DND-41 (cell line): ENCODE data around the gene IFITM2.

Source experiments
- ATAC-seq: fragments of 200-7000 bp; cut with Tn5 transposase; 3 replicates; pipeline ENCODE4 v1.9.1; 2021; ENCODE audit warnings: low read depth; ENCODE audit not compliant: insufficient read depth
- DNase-seq: peaks from one replicate; pipeline ENCODE4 v3.0.0-alpha.2; 2020
- H2AFZ ChIP-seq: 2 replicates; pipeline ENCODE4 v1.6.0; 2012; ENCODE audit warnings: low read depth, low read length
- H3K27ac ChIP-seq: 2 replicates; pipeline ENCODE4 v1.5.1; 2012; ENCODE audit warnings: low read length, inconsistent platforms
- H3K27me3 ChIP-seq: fragments of 200-600 bp; sonication (generic); 2 replicates; pipeline ENCODE4 v1.6.0; 2012; ENCODE audit warnings: low read length, mild to moderate bottlenecking, inconsistent platforms; ENCODE audit not compliant: insufficient read depth, poor library complexity
- H3K36me3 ChIP-seq: 2 replicates; pipeline ENCODE4 v1.5.1; 2012; ENCODE audit warnings: low read length, inconsistent platforms; ENCODE audit not compliant: insufficient read depth
- H3K4me1 ChIP-seq: 2 replicates; pipeline ENCODE4 v1.5.1; 2012; ENCODE audit warnings: mild to moderate bottlenecking, low read length; ENCODE audit not compliant: insufficient read depth
- H3K4me2 ChIP-seq: 2 replicates; pipeline ENCODE4 v1.6.0; 2012; ENCODE audit warnings: mild to moderate bottlenecking, moderate library complexity, low read length, inconsistent platforms; ENCODE audit not compliant: insufficient read depth
- H3K4me3 ChIP-seq, 2 experiments: fragments of 200-600 bp in 1 of 2; shearing (Covaris generic) in 1 of 2; 2 replicates each; pipeline ENCODE4 v1.5.1; 2012 to 2016; ENCODE audit warnings: inconsistent platforms in 2 of 2, low read length in 2 of 2, mild to moderate bottlenecking in 2 of 2, low read depth in 1 of 2, moderate library complexity in 1 of 2
- H3K79me2 ChIP-seq: 2 replicates; pipeline ENCODE4 v1.6.0; 2012; ENCODE audit warnings: low read length, inconsistent platforms; ENCODE audit not compliant: insufficient read depth
- H3K9ac ChIP-seq: 2 replicates; pipeline ENCODE4 v1.6.0; 2012; ENCODE audit warnings: low read depth, mild to moderate bottlenecking, inconsistent platforms, low read length, moderate library complexity
- H3K9me3 ChIP-seq: 2 replicates; pipeline ENCODE4 v1.5.1; 2012; ENCODE audit warnings: low read length, moderate library complexity, mild to moderate bottlenecking, inconsistent platforms; ENCODE audit not compliant: insufficient read depth, severe bottlenecking
- H4K20me1 ChIP-seq: 2 replicates; pipeline ENCODE4 v1.6.0; 2012; ENCODE audit warnings: low read length; ENCODE audit not compliant: insufficient read depth
- EZH2 ChIP-seq: IDR thresholded peaks from 3 replicates; pipeline ENCODE4 v1.6.1; 2012; ENCODE audit warnings: borderline replicate concordance, low read depth, mild to moderate bottlenecking, moderate library complexity, low read length, inconsistent platforms; ENCODE audit not compliant: severe bottlenecking
- TF ChIP-seq, protein P1 (sequence below): IDR thresholded peaks from 2 replicates; pipeline ENCODE4 v1.5.1; 2012; ENCODE audit warnings: borderline replicate concordance, low read length, moderate library complexity, mild to moderate bottlenecking; ENCODE audit not compliant: poor library complexity, severe bottlenecking; ENCODE audit errors: extremely low read depth

The IFITM2 gene

DNA sequence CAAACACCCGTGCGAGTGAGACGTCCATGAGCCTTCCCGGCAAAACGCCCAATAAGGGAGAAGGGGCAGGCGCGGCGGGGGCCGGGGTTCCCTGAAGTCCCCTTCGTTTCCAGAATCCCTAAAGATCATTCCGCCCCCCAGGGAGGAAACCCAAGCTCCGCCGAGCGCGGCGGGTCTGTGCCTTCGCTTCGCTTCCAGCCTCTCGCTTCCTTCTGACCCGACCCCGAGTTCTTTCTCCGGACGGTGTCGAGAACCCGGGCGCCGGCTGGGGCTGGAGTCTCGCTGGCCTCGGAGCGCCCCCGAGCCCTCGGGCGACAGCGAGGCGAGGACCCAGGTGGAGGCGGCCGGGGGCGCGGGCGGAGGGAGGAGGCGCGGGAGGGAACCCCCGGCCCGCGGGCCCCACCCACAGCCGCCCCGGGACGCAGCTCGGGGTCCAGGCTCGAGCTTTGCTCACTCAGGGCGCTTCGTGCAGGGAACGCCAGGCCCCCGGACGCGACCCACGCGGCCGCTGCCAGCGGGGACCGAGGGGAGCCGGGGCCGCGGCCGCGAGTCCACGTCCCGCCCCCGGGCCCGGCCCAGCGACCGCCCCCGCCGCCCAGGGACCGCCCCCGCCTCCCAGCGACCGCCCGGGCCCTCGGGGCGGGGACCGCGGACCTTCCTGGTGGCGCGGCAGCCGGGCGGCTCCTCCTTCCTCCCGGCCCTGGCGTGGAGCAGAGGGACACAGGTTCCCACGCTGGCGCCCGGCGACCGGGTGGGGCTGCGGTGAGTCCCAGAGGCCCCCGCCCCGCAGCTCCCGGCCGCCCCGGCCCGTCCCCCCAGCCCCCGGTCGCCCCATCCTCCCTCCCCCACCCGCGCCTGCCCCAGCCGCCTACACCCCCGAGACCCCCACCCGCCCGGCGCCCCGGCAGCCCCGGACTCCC is 18.9 kb upstream of the IFITM2 start, which contains the start of gene PGGHG:
TSS of gene PGGHG (plus strand) at position 649 of the 920 bp plus-strand sequence. CDS start 691 bp downstream, outside the sequence.
- Histone ChIP-seq H3K27ac (peak within 1 kb of the TSS; percentile 70), H3K9ac (peak within 1 kb of the TSS; percentile 76), H3K79me2 (peaks cover 5% of the 10 kb centered on the region; the same call in 1 of the 2 replicates), H3K4me2 (peak within 1 kb of the TSS; percentile 86), H3K27me3 (peaks cover 9% of the 10 kb centered on the region), H3K4me3 (peak within 1 kb of the TSS; percentile 61 to 73; a peak in 3 of 4 replicates), H2AFZ (peak within 1 kb of the TSS; percentile 78), H3K36me3 (peaks cover 23% of the 10 kb centered on the region), H4K20me1 (peaks cover 7% of the 10 kb centered on the region; the same call in 1 of the 2 replicates), H3K9me3 (no peaks in the 10 kb centered on the region), H3K4me1 (peaks cover 44% of the 10 kb centered on the region)
- TF ChIP-seq, protein P1, sequence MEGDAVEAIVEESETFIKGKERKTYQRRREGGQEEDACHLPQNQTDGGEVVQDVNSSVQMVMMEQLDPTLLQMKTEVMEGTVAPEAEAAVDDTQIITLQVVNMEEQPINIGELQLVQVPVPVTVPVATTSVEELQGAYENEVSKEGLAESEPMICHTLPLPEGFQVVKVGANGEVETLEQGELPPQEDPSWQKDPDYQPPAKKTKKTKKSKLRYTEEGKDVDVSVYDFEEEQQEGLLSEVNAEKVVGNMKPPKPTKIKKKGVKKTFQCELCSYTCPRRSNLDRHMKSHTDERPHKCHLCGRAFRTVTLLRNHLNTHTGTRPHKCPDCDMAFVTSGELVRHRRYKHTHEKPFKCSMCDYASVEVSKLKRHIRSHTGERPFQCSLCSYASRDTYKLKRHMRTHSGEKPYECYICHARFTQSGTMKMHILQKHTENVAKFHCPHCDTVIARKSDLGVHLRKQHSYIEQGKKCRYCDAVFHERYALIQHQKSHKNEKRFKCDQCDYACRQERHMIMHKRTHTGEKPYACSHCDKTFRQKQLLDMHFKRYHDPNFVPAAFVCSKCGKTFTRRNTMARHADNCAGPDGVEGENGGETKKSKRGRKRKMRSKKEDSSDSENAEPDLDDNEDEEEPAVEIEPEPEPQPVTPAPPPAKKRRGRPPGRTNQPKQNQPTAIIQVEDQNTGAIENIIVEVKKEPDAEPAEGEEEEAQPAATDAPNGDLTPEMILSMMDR = no peak
- no peak for TF ChIP-seq EZH2
- ATAC-seq (peak; percentile 57), DNase-seq (peak; percentile 64)

DNA sequence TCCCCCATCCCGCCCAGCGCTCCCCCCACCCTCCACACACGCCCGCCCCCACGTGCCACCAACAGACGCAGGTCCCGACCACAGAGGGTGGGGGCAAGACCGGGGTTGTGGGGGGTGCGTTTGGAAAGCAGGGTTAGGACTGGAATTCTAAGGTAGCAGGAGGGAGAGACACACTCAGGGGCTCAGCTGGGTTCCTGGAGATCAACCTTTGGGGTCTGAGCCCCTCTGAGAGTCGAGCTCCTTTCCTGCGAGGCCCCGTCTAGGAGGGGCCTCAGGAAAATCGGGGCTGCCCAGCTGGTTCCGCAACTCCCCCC is 18.3 kb upstream of the IFITM2 start:
- DNase-seq = peak; percentile 63
- Histone ChIP-seq H3K9ac (peak overlapping the region; percentile 54), H3K36me3 (peaks cover 30% of the 10 kb centered on the region), H3K4me1 (peaks cover 44% of the 10 kb centered on the region), H2AFZ (peak overlapping the region; percentile 10; the same call in 1 of the 2 replicates), H3K79me2 (peaks cover 5% of the 10 kb centered on the region; the same call in 1 of the 2 replicates), H3K4me2 (peak overlapping the region; percentile 61), H4K20me1 (peaks cover 7% of the 10 kb centered on the region; the same call in 1 of the 2 replicates), H3K4me3 (peak overlapping the region in 1 of 2 experiments; percentile 48; a peak in 2 of 4 replicates), H3K27me3 (peaks cover 9% of the 10 kb centered on the region), H3K27ac (peak overlapping the region; percentile 70), H3K9me3 (no peaks in the 10 kb centered on the region)
- ATAC-seq = peak; percentile 25
- TF ChIP-seq, protein P1 = no peak
- no peak for TF ChIP-seq EZH2

DNA sequence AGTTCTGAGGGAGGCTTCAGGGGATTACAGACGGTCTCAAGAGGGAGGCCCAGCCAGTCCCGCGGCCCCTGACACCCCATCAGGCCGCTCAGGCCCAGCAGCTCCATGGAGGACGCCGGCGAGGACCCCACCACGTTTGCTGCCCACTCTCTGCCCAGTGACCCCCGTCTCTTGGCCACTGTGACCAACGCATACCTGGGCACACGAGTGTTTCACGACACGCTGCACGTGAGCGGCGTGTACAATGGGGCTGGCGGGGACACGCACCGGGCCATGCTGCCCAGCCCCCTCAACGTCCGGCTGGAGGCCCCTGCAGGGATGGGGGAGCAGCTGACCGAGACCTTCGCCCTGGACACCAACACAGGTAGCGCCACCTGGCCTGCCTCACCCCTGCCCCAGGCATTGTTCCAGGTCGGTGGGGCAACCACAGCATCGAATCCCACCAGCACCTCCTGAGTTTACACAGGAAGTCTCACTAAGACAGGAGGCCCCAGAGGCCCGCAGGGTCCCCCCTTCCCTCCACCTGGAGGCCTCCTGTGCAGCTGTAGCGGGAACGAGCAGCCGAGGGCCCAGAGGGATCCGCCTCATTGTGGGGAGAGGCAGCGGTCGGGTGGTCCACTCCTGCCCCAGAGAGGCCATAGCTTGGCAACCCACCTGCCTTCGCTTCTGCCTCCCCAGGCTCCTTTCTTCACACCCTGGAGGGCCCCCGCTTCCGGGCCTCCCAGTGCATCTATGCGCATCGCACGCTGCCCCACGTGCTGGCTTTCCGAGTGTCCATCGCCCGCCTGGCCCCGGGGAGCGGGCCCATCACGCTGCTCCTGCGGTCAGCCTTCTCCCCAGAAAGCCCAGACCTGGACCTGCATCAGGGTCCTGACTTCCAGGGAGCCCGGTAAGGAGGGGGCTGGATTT is 17.6 kb upstream of the IFITM2 start:
- H3K79me2 ChIP-seq = peaks cover 5% of the 10 kb centered on the region; the same call in 1 of the 2 replicates
- H3K27ac ChIP-seq = peak overlapping the region; percentile 70
- H3K36me3 ChIP-seq = peaks cover 32% of the 10 kb centered on the region
- TF ChIP-seq, protein P1 = no peak
- no peak for TF ChIP-seq EZH2
- H3K9me3 ChIP-seq = no peaks in the 10 kb centered on the region
- H3K27me3 ChIP-seq = peaks cover 9% of the 10 kb centered on the region
- ATAC-seq (peak; percentile 64), DNase-seq (peak; percentile 69)
- peak overlapping the region; percentile 10; the same call in 1 of the 2 replicates for H2AFZ ChIP-seq
- peak overlapping the region; percentile 54 for H3K9ac ChIP-seq
- H4K20me1 ChIP-seq = peaks cover 7% of the 10 kb centered on the region; the same call in 1 of the 2 replicates
- H3K4me2 ChIP-seq = peak overlapping the region; percentile 61
- H3K4me1 ChIP-seq = peaks cover 44% of the 10 kb centered on the region
- peak overlapping the region in 1 of 2 experiments; percentile 48; a peak in 2 of 4 replicates for H3K4me3 ChIP-seq
